ENCODE data around the gene WWOX.

Gene WWOX

DNA sequence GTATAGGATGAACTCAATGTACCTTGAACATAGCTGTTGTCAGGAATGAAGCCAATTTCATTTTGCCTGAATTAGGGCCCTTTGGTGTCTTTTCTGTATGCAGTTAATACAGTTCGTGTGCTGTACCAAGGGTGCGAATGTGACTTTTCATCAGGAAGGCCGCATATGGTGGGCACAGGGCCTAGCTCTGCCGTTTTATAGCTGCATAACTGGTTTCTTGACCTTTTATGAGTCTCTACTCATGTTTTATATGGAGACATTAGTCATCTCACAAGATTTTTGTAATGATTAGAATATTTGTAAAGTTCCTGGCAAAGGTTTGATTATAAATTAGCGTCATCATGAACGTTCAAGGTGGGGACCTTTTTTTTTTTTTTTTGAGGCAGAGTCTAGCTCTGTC is 989.5 kb downstream of the WWOX start:
- H4K20me1 ChIP-seq (ENCODE audit: insufficient read depth, low read length): no peaks in the 10 kb centered on the region
- no peaks in the 10 kb centered on the region for H3K36me3 ChIP-seq (ENCODE audit: insufficient read depth, low read length)
- peaks cover 89% of the 10 kb centered on the region for H3K4me1 ChIP-seq (ENCODE audit: insufficient read depth, low read length)
- H3K9me3 ChIP-seq (ENCODE audit: insufficient read depth, low read length, severe bottlenecking): peaks cover 3% of the 10 kb centered on the region
- DNase-seq: no peak
- no peak for TF ChIP-seq CTCF (IDR thresholded peaks at IDR 0.05; ENCODE audit: borderline replicate concordance, extremely low read depth, low read length, poor library complexity, severe bottlenecking)
- no peaks in the 10 kb centered on the region for H3K27me3 ChIP-seq (ENCODE audit: insufficient read depth, low read length, poor library complexity)
- no peak for ATAC-seq (ENCODE audit: insufficient read depth, low read depth)
- H3K79me2 ChIP-seq (ENCODE audit: insufficient read depth, low read length): no peaks in the 10 kb centered on the region
- peak overlapping the region; percentile 89 for H3K27ac ChIP-seq (ENCODE audit: low read length)
- peak overlapping the region; percentile 53 for H3K9ac ChIP-seq (ENCODE audit: low read depth, low read length)
- H3K4me2 ChIP-seq (ENCODE audit: insufficient read depth, low read length): no peak overlapping the region
- no peak overlapping the region; the same call in 1 of the 2 replicates for H2AFZ ChIP-seq (ENCODE audit: low read depth, low read length)
- no peak overlapping the region for H3K4me3 ChIP-seq (ENCODE audit: low read depth in 1 of 2, low read length in 2 of 2)

DNA sequence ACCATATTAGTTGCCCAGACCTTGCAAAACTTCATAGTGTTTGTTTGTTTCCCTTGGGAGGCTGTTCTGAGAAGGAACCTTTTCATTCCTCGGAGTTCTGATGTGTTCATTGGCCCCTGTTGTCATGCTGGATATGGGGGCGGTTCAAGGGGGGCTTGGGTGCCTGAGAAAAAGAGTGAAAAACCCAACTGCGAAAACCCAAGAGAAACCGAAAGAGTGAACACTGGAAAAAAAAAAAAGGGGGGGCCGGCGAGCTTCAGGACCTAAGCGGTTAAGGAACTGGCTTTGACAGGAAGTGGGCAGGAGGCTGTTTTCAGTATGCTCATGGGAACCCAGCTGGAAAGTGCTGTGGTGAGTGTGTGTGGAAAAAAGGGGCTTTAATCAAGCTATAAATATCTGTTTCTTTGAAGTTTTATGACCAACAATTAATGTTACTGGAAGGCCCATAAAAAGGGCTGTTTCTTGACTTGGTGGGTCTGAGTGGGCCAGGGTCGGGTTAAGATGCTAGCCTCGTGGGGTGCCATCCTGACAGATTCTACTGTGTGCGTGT is 990.4 kb downstream of the WWOX start:
- Histone ChIP-seq H3K4me2 (ENCODE audit: insufficient read depth, low read length) (peak overlapping the region; percentile 50), H3K79me2 (ENCODE audit: insufficient read depth, low read length) (no peaks in the 10 kb centered on the region), H3K4me3 (ENCODE audit: low read depth in 1 of 2, low read length in 2 of 2) (peak overlapping the region in 1 of 2 experiments; percentile 2; a peak in 1 of 4 replicates), H3K27ac (ENCODE audit: low read length) (peak overlapping the region; percentile 95), H3K9me3 (ENCODE audit: insufficient read depth, low read length, severe bottlenecking) (peaks cover 3% of the 10 kb centered on the region), H3K9ac (ENCODE audit: low read depth, low read length) (peak overlapping the region; percentile 53), H3K27me3 (ENCODE audit: insufficient read depth, low read length, poor library complexity) (no peaks in the 10 kb centered on the region), H3K36me3 (ENCODE audit: insufficient read depth, low read length) (no peaks in the 10 kb centered on the region), H3K4me1 (ENCODE audit: insufficient read depth, low read length) (peaks cover 89% of the 10 kb centered on the region), H4K20me1 (ENCODE audit: insufficient read depth, low read length) (no peaks in the 10 kb centered on the region), H2AFZ (ENCODE audit: low read depth, low read length) (0 out of 2 replicates have a peak overlapping the region, but pooled peaks have one; percentile 13)
- DNase-seq (peak; percentile 93), ATAC-seq (ENCODE audit: insufficient read depth, low read depth) (peak; percentile 78)
- TF ChIP-seq CTCF (IDR thresholded peaks at IDR 0.05; ENCODE audit: borderline replicate concordance, extremely low read depth, low read length, poor library complexity, severe bottlenecking): no peak
- no peak for TF ChIP-seq EZH2 (IDR thresholded peaks at IDR 0.05; ENCODE audit: borderline replicate concordance, low read depth, low read length, severe bottlenecking)

GRCh38 chr16:79090966-79091365 is 991.5 kb downstream of the WWOX start:
- Histone ChIP-seq H3K4me1 (ENCODE audit: insufficient read depth, low read length) (peaks cover 88% of the 10 kb centered on the region), H2AFZ (ENCODE audit: low read depth, low read length) (no peak overlapping the region), H4K20me1 (ENCODE audit: insufficient read depth, low read length) (no peaks in the 10 kb centered on the region), H3K4me3 (ENCODE audit: low read depth in 1 of 2, low read length in 2 of 2) (no peak overlapping the region), H3K27me3 (ENCODE audit: insufficient read depth, low read length, poor library complexity) (no peaks in the 10 kb centered on the region), H3K4me2 (ENCODE audit: insufficient read depth, low read length) (peak overlapping the region; percentile 50; the same call in 1 of the 2 replicates), H3K36me3 (ENCODE audit: insufficient read depth, low read length) (no peaks in the 10 kb centered on the region), H3K9me3 (ENCODE audit: insufficient read depth, low read length, severe bottlenecking) (peaks cover 3% of the 10 kb centered on the region), H3K79me2 (ENCODE audit: insufficient read depth, low read length) (no peaks in the 10 kb centered on the region), H3K9ac (ENCODE audit: low read depth, low read length) (peak overlapping the region; percentile 50), H3K27ac (ENCODE audit: low read length) (peak overlapping the region; percentile 95)
- ATAC-seq (ENCODE audit: insufficient read depth, low read depth) (no peak), DNase-seq (peak; percentile 44)
- no peak for TF ChIP-seq CTCF (IDR thresholded peaks at IDR 0.05; ENCODE audit: borderline replicate concordance, extremely low read depth, low read length, poor library complexity, severe bottlenecking)
- TF ChIP-seq EZH2 (IDR thresholded peaks at IDR 0.05; ENCODE audit: borderline replicate concordance, low read depth, low read length, severe bottlenecking): no peak
